SK-N-SH treated with all-trans-retinoic acid at 6 μM for 48 hours (cell line): Measurements from ENCODE around the gene VGF.

Experiments
- ARNTL ChIP-seq: fragments of 450-650 bp; formaldehyde crosslinking; IDR thresholded peaks from 2 replicates; pipeline ENCODE4 v1.5.0; 2020; ENCODE audit warnings: low read depth, mild to moderate bottlenecking, moderate library complexity, borderline replicate concordance
- CREB5 ChIP-seq: fragments of 250-450 bp; sonication (Bioruptor Pico); IDR thresholded peaks from 2 replicates; pipeline ENCODE4 v1.5.1; 2020; ENCODE audit warnings: low read depth, mild to moderate bottlenecking, moderate library complexity
- CSDC2 ChIP-seq: fragments of 250-450 bp; sonication (Bioruptor Pico); IDR thresholded peaks from 2 replicates; pipeline ENCODE4 v1.5.0; 2020; ENCODE audit warnings: mild to moderate bottlenecking, moderate library complexity
- GLIS3 ChIP-seq: fragments of 250-450 bp; sonication (Bioruptor Pico); IDR thresholded peaks from 2 replicates; pipeline ENCODE4 v1.5.0; 2020; ENCODE audit warnings: mild to moderate bottlenecking, moderate library complexity
- ISL1 ChIP-seq: fragments of 250-450 bp; sonication (Bioruptor Pico); IDR thresholded peaks from 2 replicates; pipeline ENCODE4 v2.1.2; 2022; ENCODE audit warnings: mild to moderate bottlenecking, moderate library complexity
- PATZ1 ChIP-seq: fragments of 250-450 bp; sonication (Bioruptor Pico); IDR thresholded peaks from 2 replicates; pipeline ENCODE4 v1.8.0; 2020; ENCODE audit warnings: mild to moderate bottlenecking, moderate library complexity, borderline replicate concordance
- RARB ChIP-seq: fragments of 250-450 bp; sonication (Bioruptor Pico); IDR thresholded peaks from 2 replicates; pipeline ENCODE4 v1.8.0; 2021; ENCODE audit warnings: mild to moderate bottlenecking, moderate library complexity
- TCF4 ChIP-seq: fragments of 250-450 bp; sonication (Bioruptor Pico); IDR thresholded peaks from 2 replicates; pipeline ENCODE4 v1.8.0; 2021; ENCODE audit warnings: mild to moderate bottlenecking, moderate library complexity, borderline replicate concordance
- TSHZ2 ChIP-seq: fragments of 250-450 bp; sonication (Bioruptor Pico); IDR thresholded peaks from 2 replicates; pipeline ENCODE4 v1.5.0; 2020; ENCODE audit warnings: mild to moderate bottlenecking, moderate library complexity
- ZC3H10 ChIP-seq: fragments of 250-450 bp; sonication (Bioruptor Pico); IDR thresholded peaks from 2 replicates; pipeline ENCODE4 v1.5.1; 2021; ENCODE audit warnings: mild to moderate bottlenecking, moderate library complexity
- ZFP3 ChIP-seq: fragments of 250-450 bp; sonication (Bioruptor Pico); IDR thresholded peaks from 2 replicates; pipeline ENCODE4 v1.5.0; 2020; ENCODE audit warnings: mild to moderate bottlenecking, moderate library complexity
- ZNF565 ChIP-seq: fragments of 450-650 bp; formaldehyde crosslinking; conservative IDR thresholded peaks from 2 replicates; pipeline ENCODE4 v1.5.0; 2020; ENCODE audit warnings: low read depth, mild to moderate bottlenecking, moderate library complexity
- ZNF70 ChIP-seq: fragments of 450-650 bp; formaldehyde crosslinking; IDR thresholded peaks from 2 replicates; pipeline ENCODE4 v1.5.0; 2020; ENCODE audit warnings: mild to moderate bottlenecking, moderate library complexity

GRCh38 chr7:101165958-101166647 is 734 bp upstream of the VGF start:
- TF ChIP-seq TSHZ2 (0 out of 2 replicates have a peak, but pooled peaks have one; percentile 39), ISL1 (no peak), PATZ1 (CRISPR knock-in tag) (no peak), ZFP3 (CRISPR knock-in tag) (no peak), CREB5 (CRISPR knock-in tag) (no peak), ZNF70 (CRISPR knock-in tag) (no peak), ZC3H10 (CRISPR knock-in tag) (no peak), RARB (CRISPR knock-in tag) (no peak), ARNTL (CRISPR knock-in tag) (no peak), TCF4 (CRISPR knock-in tag) (no peak), ZNF565 (CRISPR knock-in tag) (no peak), GLIS3 (CRISPR knock-in tag) (no peak; the same call in 1 of the 2 replicates), CSDC2 (CRISPR knock-in tag) (no peak)
